Measurements from ENCODE around the gene EDC3. TPM values are rescaled to one million over a fixed set of nuclear protein-coding genes. Genes with fewer than 3 reads are reported as not detected.

EDC3 gene
- total RNA-seq, 1 donor from 2014 or later: 17.2 TPM

- DNase-seq: no peak
- Histone ChIP-seq H3K27ac (replicated peaks) (no peak overlapping the region), H3K9me3 (replicated peaks) (no peaks in the 10 kb centered on the region), H3K36me3 (no peaks in the 10 kb centered on the region), H3K27me3 (ENCODE audit: low read depth) (no peaks in the 10 kb centered on the region), H3K4me3 (peak overlapping the region; percentile 91), H3K4me1 (peaks cover 29% of the 10 kb centered on the region)
- no peak for TF ChIP-seq CTCF (IDR thresholded peaks at IDR 0.05; ENCODE audit: borderline replicate concordance)
- intact Hi-C loops (cut with micrococcal nuclease): no loop called here
Observed at GRCh38 chr15:74696808-74697207, 984 bp upstream of the EDC3 start.

GRCh38 chr15:74696398-74696729, 540 bp upstream of the EDC3 start:
- TF ChIP-seq CTCF (IDR thresholded peaks at IDR 0.05; ENCODE audit: borderline replicate concordance): no peak
- peaks cover 29% of the 10 kb centered on the region for H3K4me1 ChIP-seq
- no peaks in the 10 kb centered on the region for H3K27me3 ChIP-seq (ENCODE audit: low read depth)
- no peaks in the 10 kb centered on the region for H3K9me3 ChIP-seq (replicated peaks)
- H3K4me3 ChIP-seq: peak overlapping the region; percentile 91
- intact Hi-C loops (cut with micrococcal nuclease): no loop called here
- DNase-seq: no peak
- H3K27ac ChIP-seq (replicated peaks): peak overlapping the region; percentile 86
- H3K36me3 ChIP-seq: no peaks in the 10 kb centered on the region

DNA sequence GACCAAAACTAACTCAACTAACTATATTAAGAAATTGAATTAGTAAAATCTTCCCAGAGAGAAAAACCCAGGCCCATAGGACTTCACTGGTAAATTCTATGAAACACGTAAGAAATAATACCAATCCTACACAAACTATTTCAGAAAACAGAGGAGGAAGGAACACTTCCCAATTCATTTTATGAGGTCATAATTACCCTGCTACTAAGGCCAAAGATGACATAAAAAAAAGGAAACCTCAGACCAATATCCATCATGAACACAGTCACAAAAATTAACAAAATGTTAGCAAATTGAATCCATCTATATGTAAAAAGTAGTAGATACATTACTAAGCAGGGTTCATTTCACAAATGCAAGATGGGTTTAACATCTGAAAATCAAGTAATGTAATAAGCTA, 3.5 kb downstream of the EDC3 start:
- TF ChIP-seq CTCF (IDR thresholded peaks at IDR 0.05; ENCODE audit: borderline replicate concordance): no peak
- no peak overlapping the region for H3K4me3 ChIP-seq
- no peak for DNase-seq
- no peak overlapping the region for H3K27ac ChIP-seq (replicated peaks)
- H3K4me1 ChIP-seq: peaks cover 29% of the 10 kb centered on the region
- no peaks in the 10 kb centered on the region for H3K27me3 ChIP-seq (ENCODE audit: low read depth)
- intact Hi-C loops (cut with micrococcal nuclease): no loop called here
- H3K9me3 ChIP-seq (replicated peaks): no peaks in the 10 kb centered on the region
- no peaks in the 10 kb centered on the region for H3K36me3 ChIP-seq

GRCh38 chr15:74683758-74684157, 12.1 kb downstream of the EDC3 start:
- H3K27me3 ChIP-seq (ENCODE audit: low read depth): no peaks in the 10 kb centered on the region
- intact Hi-C loops (cut with micrococcal nuclease): no loop called here

DNA sequence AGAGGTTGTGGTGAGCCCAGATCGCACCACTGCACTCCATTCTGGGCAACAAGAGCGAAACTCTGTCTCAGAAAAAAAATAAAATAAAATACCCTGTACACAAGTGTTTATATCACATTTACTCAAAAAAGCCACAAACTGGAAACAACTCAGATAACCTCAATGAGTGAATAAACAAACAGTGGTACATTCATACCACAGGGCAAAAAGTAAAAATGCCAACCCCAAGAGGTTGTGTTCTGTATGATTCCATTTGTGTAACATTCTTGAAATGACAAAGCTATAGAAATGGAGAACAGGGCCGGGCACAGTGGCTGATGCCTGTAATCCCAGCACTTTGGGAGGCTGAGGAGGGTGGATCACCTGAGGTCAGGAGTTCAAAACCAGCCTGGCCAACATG, 12.9 kb downstream of the EDC3 start:
- TF ChIP-seq CTCF (IDR thresholded peaks at IDR 0.05; ENCODE audit: borderline replicate concordance): no peak
- Histone ChIP-seq H3K4me3 (no peak overlapping the region), H3K9me3 (replicated peaks) (peaks cover 12% of the 10 kb centered on the region), H3K36me3 (peaks cover 30% of the 10 kb centered on the region), H3K27me3 (ENCODE audit: low read depth) (no peaks in the 10 kb centered on the region), H3K4me1 (no peaks in the 10 kb centered on the region), H3K27ac (replicated peaks) (no peak overlapping the region)
- DNase-seq: no peak
- intact Hi-C loops (cut with micrococcal nuclease): no loop called here

More at GRCh38 chr15:74683758-74684157, 12.1 kb downstream of the EDC3 start:
- peaks cover 12% of the 10 kb centered on the region for H3K9me3 ChIP-seq (replicated peaks)
- H3K27ac ChIP-seq (replicated peaks): no peak overlapping the region
- no peak for DNase-seq
- no peak for TF ChIP-seq CTCF (IDR thresholded peaks at IDR 0.05; ENCODE audit: borderline replicate concordance)
- H3K4me3 ChIP-seq: no peak overlapping the region
- peaks cover 30% of the 10 kb centered on the region for H3K36me3 ChIP-seq
- H3K4me1 ChIP-seq: no peaks in the 10 kb centered on the region

DNA sequence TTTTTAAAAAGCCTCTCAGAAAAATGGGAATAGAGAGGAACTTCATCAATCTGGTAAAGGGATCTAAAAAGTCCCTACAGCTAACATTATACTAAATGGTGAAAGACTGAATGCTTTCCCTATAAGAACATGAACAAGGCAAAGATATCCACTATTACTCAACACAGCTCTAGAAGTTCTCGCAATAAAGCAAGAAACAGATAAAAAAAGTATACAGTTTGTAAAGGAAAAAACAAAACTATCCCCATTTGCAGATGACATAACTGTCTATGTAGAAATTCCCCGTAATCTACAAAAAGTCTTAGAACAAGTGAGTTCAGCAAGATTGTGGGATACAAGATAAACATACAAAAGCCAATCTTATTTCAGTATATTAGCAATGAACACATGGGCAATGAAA, 15.4 kb downstream of the EDC3 start:
- Histone ChIP-seq H3K27ac (replicated peaks) (no peak overlapping the region), H3K9me3 (replicated peaks) (peaks cover 12% of the 10 kb centered on the region), H3K36me3 (peaks cover 15% of the 10 kb centered on the region), H3K4me1 (no peaks in the 10 kb centered on the region), H3K27me3 (ENCODE audit: low read depth) (no peaks in the 10 kb centered on the region), H3K4me3 (no peak overlapping the region)
- intact Hi-C loops (cut with micrococcal nuclease): no loop called here
- TF ChIP-seq CTCF (IDR thresholded peaks at IDR 0.05; ENCODE audit: borderline replicate concordance): no peak
- DNase-seq: no peak
